GM19193 (cell line): ENCODE results near the gene GALK1.

Experiments
- POLR2A ChIP-seq: IDR thresholded peaks from 4 replicates; pipeline ENCODE4 v1.6.1; 2011; ENCODE audit not compliant: insufficient read depth, insufficient read length; ENCODE audit errors: extremely low read depth

GALK1 gene

GRCh38 chr17:75764711-75765421, at the start of gene GALK1:
Gene GALK1, minus strand, starts transcription at chr17:75765192. Its CDS starts 56 bp downstream, at chr17:75765136.
- TF ChIP-seq POLR2A = peak; percentile 35

GRCh38 chr17:75814021-75814395, 49.0 kb upstream of the GALK1 start:
- no peak for TF ChIP-seq POLR2A

GRCh38 chr17:75813081-75814020, 48.4 kb upstream of the GALK1 start:
- no peak for TF ChIP-seq POLR2A

GRCh38 chr17:75812096-75813013, 47.4 kb upstream of the GALK1 start:
- no peak for TF ChIP-seq POLR2A

DNA sequence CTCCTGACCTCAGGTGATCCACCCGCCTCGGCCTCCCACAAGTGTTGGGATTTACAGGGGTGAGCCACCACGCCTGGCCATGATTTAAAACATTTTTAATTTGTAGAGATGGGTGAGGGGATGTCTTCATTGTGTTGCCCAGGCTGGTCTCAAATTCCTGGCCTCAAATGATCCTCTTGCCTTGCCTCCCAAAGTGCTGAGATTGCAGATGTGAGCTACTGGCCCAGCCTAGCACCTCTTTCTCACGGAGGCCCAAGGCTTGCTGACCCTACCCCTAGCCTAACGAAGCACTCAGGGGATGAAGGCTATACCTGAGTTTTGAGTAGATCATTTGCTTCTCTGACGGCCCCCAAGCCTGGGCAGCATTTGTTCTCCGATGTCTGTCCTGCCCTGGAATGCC, 46.2 kb upstream of the GALK1 start:
- no peak for TF ChIP-seq POLR2A

DNA sequence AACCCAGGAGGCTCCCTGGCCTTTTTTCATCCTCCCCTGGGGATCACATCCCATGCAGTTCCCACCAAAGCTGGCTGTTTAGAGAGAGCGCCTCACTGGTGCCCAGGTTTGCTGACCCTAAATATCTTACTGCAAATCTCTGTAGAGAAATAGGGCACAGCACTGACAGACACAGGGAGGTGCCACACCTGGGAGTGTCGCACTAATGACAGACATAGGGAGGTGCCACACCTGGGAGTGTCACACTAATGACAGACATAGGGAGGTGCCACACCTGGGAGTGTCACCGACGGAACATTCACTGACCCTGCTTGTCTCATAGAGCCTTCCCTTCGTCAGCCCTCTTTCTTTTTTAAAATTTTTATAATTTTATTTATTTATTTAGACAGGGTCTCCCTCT, 45.2 kb upstream of the GALK1 start:
- no peak for TF ChIP-seq POLR2A

DNA sequence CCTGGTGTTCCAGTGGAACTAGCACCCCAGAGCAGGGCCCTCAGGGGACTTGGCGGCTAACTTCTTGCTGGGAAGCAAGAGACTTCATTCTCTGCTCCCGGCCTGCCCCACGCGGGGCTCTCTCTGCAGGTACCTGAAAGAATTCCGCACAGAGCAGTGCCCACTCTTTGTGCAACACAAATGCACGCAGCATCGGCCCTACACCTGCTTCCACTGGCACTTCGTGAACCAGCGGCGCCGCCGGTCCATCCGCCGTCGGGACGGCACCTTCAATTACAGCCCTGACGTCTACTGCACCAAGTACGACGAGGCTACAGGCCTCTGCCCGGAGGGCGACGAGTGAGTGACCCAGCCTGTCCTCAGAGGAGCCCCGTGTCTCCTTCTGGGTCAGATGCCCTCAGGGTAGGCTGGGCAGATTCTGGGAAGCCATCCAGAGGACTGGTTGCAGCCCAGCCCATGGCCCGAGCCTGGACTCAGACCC, 44.7 kb upstream of the GALK1 start:
- no peak for TF ChIP-seq POLR2A

DNA sequence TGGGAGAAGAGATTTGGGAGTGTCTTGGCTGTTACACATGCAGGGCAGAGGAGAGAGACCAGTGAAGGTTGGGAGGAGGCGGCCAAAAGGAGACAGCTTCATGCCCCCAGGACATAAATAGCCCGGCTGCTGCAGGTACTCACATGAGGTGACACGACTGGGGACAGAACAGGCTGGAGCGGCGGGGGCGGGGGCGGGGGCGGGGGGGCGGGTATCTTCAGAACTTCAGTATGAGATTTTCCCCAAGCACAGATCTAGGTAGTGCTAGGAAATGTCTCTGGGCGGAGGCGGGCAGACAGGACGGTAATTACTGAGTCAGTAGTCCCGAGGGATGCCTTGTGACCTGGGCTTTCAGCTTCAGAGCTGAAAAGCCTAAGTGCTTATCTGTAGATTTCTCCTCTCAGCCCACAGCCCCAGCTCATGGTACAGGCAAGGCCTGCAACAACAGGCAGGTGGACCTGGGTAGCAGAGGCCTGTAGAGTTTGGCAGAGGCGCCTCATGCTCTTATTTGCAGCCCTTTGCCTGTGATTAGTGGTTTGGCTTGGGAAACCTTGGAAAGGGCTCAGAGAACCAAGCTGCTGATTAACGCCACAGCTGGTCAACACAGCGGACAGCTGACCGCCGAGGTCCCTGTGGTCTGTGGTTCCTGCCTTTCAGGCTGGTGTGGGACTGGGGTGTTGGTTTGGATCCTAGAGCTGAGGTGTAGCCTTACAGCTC, 44.1 kb upstream of the GALK1 start:
- no peak for TF ChIP-seq POLR2A

DNA sequence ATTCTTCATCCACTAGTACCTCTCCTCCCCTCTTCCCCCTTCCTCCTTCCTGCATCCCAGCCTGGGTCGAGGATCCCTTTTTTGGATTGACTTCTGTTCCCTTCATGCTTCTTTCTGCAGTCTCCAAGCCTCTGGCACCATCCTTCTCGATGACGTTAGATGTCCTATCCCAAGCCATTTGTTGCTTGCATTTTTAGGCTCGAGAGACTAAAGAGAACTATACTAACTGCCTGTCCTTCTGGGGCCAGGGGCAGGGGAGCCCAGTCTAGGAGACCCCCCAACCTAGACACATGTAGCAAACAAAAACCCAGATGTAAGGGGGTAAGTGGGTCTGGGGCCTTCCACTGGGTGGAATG, 43.5 kb upstream of the GALK1 start:
- TF ChIP-seq POLR2A = no peak

DNA sequence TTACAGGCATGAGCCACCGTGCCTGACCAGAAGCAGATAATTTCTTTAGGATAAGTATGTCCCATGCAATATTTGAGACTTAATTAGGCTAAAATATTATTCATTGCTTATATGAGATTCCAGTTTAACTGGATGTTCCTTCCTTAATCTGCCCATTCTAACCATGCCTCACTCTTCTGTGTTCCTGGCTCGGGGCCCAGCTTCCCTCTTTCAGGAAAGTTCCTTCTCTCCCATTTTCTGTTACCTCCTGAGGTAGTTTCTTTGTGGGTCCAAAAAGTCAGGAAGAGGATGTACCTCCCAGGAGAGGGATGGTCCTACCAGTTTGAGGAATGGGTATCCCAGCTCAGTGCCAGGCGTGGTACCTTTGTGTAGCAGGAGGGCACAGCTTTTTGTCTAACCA, 42.9 kb upstream of the GALK1 start:
- no peak for TF ChIP-seq POLR2A

DNA sequence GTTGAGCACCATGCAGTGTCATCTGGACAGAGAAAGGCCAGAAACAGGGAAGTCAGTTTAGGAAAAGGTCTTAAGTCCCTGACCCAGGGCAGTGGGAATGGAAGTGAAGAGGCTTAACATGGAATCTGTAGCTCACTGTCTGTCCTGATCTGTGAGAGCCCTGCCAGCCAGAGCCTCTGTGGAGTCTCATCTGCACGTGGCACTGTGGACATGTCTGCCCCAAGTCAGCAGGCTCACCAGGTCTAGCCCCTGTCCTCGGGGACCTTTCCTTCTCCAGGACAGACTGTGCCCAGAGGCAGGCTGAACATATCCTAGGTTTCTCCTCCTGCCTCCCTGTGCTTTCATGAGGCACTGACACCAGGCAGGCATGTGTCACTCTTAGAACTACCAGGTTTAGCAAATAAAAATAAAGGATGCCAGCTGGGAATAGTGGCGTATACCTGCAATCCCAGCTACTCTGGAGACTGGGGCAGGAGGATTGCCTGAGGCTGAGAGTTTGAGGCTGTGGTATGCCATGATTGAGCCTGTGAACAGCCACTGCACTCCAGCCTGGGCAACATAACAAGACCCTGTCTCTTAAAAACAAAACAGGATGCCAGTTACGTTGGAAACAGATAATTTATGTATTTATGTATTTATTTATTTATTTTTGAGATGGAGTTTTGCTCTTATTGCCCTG, 42.0 kb upstream of the GALK1 start:
- no peak for TF ChIP-seq POLR2A

DNA sequence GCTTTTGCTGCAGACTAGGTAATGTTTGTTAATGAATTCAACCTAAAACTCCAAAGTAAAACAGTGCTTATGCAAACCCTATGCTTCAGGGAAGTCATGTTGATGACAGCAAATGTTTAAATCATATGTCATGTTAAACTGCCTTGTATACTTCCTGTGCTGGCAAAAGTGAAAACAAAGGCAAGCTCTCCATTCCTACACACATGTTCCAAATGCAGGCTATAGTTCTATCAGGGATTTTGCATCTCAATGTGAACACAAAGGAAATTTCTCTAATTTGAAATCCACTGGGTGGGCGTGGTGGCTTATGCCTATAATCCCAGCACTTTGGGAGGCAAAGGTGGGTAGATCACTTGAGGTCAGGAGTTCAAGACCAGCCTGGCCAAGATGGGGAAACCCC, 38.9 kb upstream of the GALK1 start:
- TF ChIP-seq POLR2A = no peak

DNA sequence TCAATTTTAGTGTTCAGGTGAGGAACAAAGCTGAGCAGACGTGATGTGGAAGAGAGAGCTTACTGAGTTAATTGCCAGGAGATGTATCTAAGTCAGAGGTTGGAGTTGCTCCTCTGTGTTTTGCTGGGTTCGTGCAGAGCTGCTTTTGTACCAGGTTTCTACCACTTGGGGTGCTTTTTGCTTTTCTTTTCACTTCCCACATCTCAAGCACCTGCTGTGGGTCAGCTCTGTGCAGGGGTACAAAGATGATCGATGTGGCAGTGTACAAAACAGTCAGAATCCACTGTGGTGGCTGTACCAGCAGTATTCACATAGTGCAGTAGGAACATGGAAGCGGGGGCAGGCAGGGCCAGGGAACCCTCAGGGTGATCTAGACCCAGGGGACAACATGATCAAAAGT, 34.4 kb upstream of the GALK1 start:
- no peak for TF ChIP-seq POLR2A
